Activated naive CD8-positive, alpha-beta T cell treated with anti-CD3 and anti-CD28 coated beads for 36 hours (primary cell): ENCODE data around the gene PARP3. TPM values are rescaled to one million over a fixed set of nuclear protein-coding genes. Genes with fewer than 3 reads are reported as not detected.
"Not testable (repeated sequence)": the region's sequence is repeated elsewhere in the genome, so short reads cannot be mapped to it uniquely, and the experiment has no call there.

ENCODE experiments used
- DNase-seq: peaks from one replicate; pipeline ENCODE4 v3.0.0; 2021
- H3K27ac Mint-ChIP-seq: one replicate; pipeline ENCODE4 v1.8.0; 2022; ENCODE audit warnings: mild to moderate bottlenecking, moderate library complexity, mixed read lengths
- H3K27me3 Mint-ChIP-seq: one replicate; pipeline ENCODE4 v1.8.0; 2022; ENCODE audit warnings: mild to moderate bottlenecking, mixed read lengths
- H3K36me3 Mint-ChIP-seq: one replicate; pipeline ENCODE4 v1.8.0; 2021; ENCODE audit warnings: mild to moderate bottlenecking, mixed read lengths
- H3K4me1 Mint-ChIP-seq: one replicate; pipeline ENCODE4 v1.8.0; 2021; ENCODE audit warnings: mixed read lengths
- H3K4me3 Mint-ChIP-seq: one replicate; pipeline ENCODE4 v1.8.0; 2022; ENCODE audit warnings: mild to moderate bottlenecking, moderate library complexity, mixed read lengths
- H3K9me3 Mint-ChIP-seq: one replicate; pipeline ENCODE4 v1.8.0; 2022; ENCODE audit warnings: mixed read lengths
- total RNA-seq, 2 experiments: library from RNA; stranded (reverse); gene quantifications; one replicate each; pipeline ENCODE4 v1.2.3, GENCODE V29; 2021

The PARP3 gene
- total RNA-seq: 10 to 100 TPM; 13.9 to 15.6 TPM

- Mint-ChIP-seq H3K27me3 (no peaks in the 10 kb centered on the region), H3K9me3 (no peaks in the 10 kb centered on the region), H3K36me3 (peaks cover 27% of the 10 kb centered on the region), H3K4me3 (peak within 1 kb of the TSS; percentile 85), H3K27ac (peak within 1 kb of the TSS; percentile 87), H3K4me1 (peaks cover 27% of the 10 kb centered on the region)
- peak; percentile 100 for DNase-seq
Observed at GRCh38 chr3:51941798-51942602, at the start of gene PARP3, which contains the start of gene RRP9. TSS of gene PARP3 (plus strand) at chr3:51942363. CDS start at chr3:51943356, 993 bp downstream. TSS of gene RRP9 (minus strand) at chr3:51941904. CDS start at chr3:51941867, 37 bp downstream.

GRCh38 chr3:51894391-51894790 lies 47.8 kb upstream of the PARP3 start:
- H3K27ac Mint-ChIP-seq: no peak overlapping the region
- peaks cover 4% of the 10 kb centered on the region for H3K4me1 Mint-ChIP-seq
- peaks cover 23% of the 10 kb centered on the region for H3K27me3 Mint-ChIP-seq
- H3K4me3 Mint-ChIP-seq: no peak overlapping the region
- no peaks in the 10 kb centered on the region for H3K36me3 Mint-ChIP-seq
- no peaks in the 10 kb centered on the region for H3K9me3 Mint-ChIP-seq
- no peak for DNase-seq

GRCh38 chr3:51894939-51895338 lies 47.2 kb upstream of the PARP3 start:
- H3K36me3 Mint-ChIP-seq: no peaks in the 10 kb centered on the region
- no peaks in the 10 kb centered on the region for H3K9me3 Mint-ChIP-seq
- no peak for DNase-seq
- no peak overlapping the region for H3K4me3 Mint-ChIP-seq
- no peak overlapping the region for H3K27ac Mint-ChIP-seq
- peaks cover 23% of the 10 kb centered on the region for H3K27me3 Mint-ChIP-seq
- peaks cover 6% of the 10 kb centered on the region for H3K4me1 Mint-ChIP-seq

GRCh38 chr3:51896607-51897305 lies 45.4 kb upstream of the PARP3 start:
- Mint-ChIP-seq H3K36me3 (no peaks in the 10 kb centered on the region), H3K27me3 (peaks cover 32% of the 10 kb centered on the region)

GRCh38 chr3:51897391-51897790 lies 44.8 kb upstream of the PARP3 start:
- H3K4me1 Mint-ChIP-seq: peaks cover 7% of the 10 kb centered on the region
- no peak overlapping the region for H3K27ac Mint-ChIP-seq
- no peak for DNase-seq
- H3K36me3 Mint-ChIP-seq: no peaks in the 10 kb centered on the region
- H3K4me3 Mint-ChIP-seq: no peak overlapping the region
- H3K27me3 Mint-ChIP-seq: peaks cover 36% of the 10 kb centered on the region
- no peaks in the 10 kb centered on the region for H3K9me3 Mint-ChIP-seq

More at GRCh38 chr3:51896607-51897305, 45.4 kb upstream of the PARP3 start:
- H3K4me3 Mint-ChIP-seq: no peak overlapping the region
- no peak for DNase-seq
- H3K9me3 Mint-ChIP-seq: no peaks in the 10 kb centered on the region
- H3K27ac Mint-ChIP-seq: no peak overlapping the region
- peaks cover 8% of the 10 kb centered on the region for H3K4me1 Mint-ChIP-seq

GRCh38 chr3:51900043-51900442 lies 42.1 kb upstream of the PARP3 start:
- H3K4me3 Mint-ChIP-seq, H3K9me3 Mint-ChIP-seq, H3K27ac Mint-ChIP-seq, H3K4me1 Mint-ChIP-seq, DNase-seq, H3K36me3 Mint-ChIP-seq: not testable (repeated sequence)
- peaks cover 38% of the 10 kb centered on the region for H3K27me3 Mint-ChIP-seq

- H3K36me3 Mint-ChIP-seq, DNase-seq, H3K27ac Mint-ChIP-seq, H3K9me3 Mint-ChIP-seq, H3K4me1 Mint-ChIP-seq, H3K4me3 Mint-ChIP-seq: not testable (repeated sequence)
- peaks cover 25% of the 10 kb centered on the region for H3K27me3 Mint-ChIP-seq
Observed at GRCh38 chr3:51902361-51902760, 39.8 kb upstream of the PARP3 start.

GRCh38 chr3:51904034-51904823 lies 37.9 kb upstream of the PARP3 start:
- Mint-ChIP-seq H3K4me1 (peaks cover 7% of the 10 kb centered on the region), H3K4me3 (no peak overlapping the region), H3K36me3 (peaks cover 3% of the 10 kb centered on the region), H3K27me3 (peaks cover 21% of the 10 kb centered on the region), H3K27ac (no peak overlapping the region), H3K9me3 (peaks cover 18% of the 10 kb centered on the region)
- DNase-seq: no peak

GRCh38 chr3:51908026-51908425 lies 34.1 kb upstream of the PARP3 start:
- no peaks in the 10 kb centered on the region for H3K4me1 Mint-ChIP-seq
- H3K36me3 Mint-ChIP-seq: peaks cover 3% of the 10 kb centered on the region
- no peak for DNase-seq
- no peak overlapping the region for H3K4me3 Mint-ChIP-seq
- H3K9me3 Mint-ChIP-seq: peaks cover 19% of the 10 kb centered on the region
- no peak overlapping the region for H3K27ac Mint-ChIP-seq
- H3K27me3 Mint-ChIP-seq: peaks cover 8% of the 10 kb centered on the region

- peaks cover 9% of the 10 kb centered on the region for H3K27me3 Mint-ChIP-seq
- DNase-seq: no peak
- no peaks in the 10 kb centered on the region for H3K36me3 Mint-ChIP-seq
- H3K9me3 Mint-ChIP-seq: no peaks in the 10 kb centered on the region
- no peaks in the 10 kb centered on the region for H3K4me1 Mint-ChIP-seq
- no peak overlapping the region for H3K27ac Mint-ChIP-seq
- H3K4me3 Mint-ChIP-seq: no peak overlapping the region
Observed at GRCh38 chr3:51916418-51916817, 25.7 kb upstream of the PARP3 start.

GRCh38 chr3:51921081-51921578 lies 21.0 kb upstream of the PARP3 start:
- H3K27me3 Mint-ChIP-seq: peaks cover 9% of the 10 kb centered on the region
- no peaks in the 10 kb centered on the region for H3K36me3 Mint-ChIP-seq
- no peaks in the 10 kb centered on the region for H3K4me1 Mint-ChIP-seq
- H3K27ac Mint-ChIP-seq: no peak overlapping the region
- H3K4me3 Mint-ChIP-seq: no peak overlapping the region
- no peak for DNase-seq
- H3K9me3 Mint-ChIP-seq: no peaks in the 10 kb centered on the region

- Mint-ChIP-seq H3K4me3 (no peak overlapping the region), H3K36me3 (peaks cover 12% of the 10 kb centered on the region), H3K27ac (no peak overlapping the region), H3K4me1 (no peaks in the 10 kb centered on the region), H3K9me3 (no peaks in the 10 kb centered on the region), H3K27me3 (no peaks in the 10 kb centered on the region)
- DNase-seq: no peak
Observed at GRCh38 chr3:51927061-51927977, 14.8 kb upstream of the PARP3 start.

GRCh38 chr3:51928438-51928837 lies 13.7 kb upstream of the PARP3 start:
- no peak overlapping the region for H3K4me3 Mint-ChIP-seq
- H3K36me3 Mint-ChIP-seq: peaks cover 16% of the 10 kb centered on the region
- H3K4me1 Mint-ChIP-seq: no peaks in the 10 kb centered on the region
- H3K27me3 Mint-ChIP-seq: no peaks in the 10 kb centered on the region
- H3K27ac Mint-ChIP-seq: no peak overlapping the region
- H3K9me3 Mint-ChIP-seq: no peaks in the 10 kb centered on the region
- no peak for DNase-seq

- H3K36me3 Mint-ChIP-seq: peaks cover 16% of the 10 kb centered on the region
- not testable (repeated sequence) for H3K4me1 Mint-ChIP-seq, H3K27me3 Mint-ChIP-seq, H3K9me3 Mint-ChIP-seq, H3K4me3 Mint-ChIP-seq, DNase-seq, H3K27ac Mint-ChIP-seq
Observed at GRCh38 chr3:51928981-51929380, 13.2 kb upstream of the PARP3 start.
